T-helper 2 cell treated with Interferon-gamma antibody and Interleukin-4, amounts not matched to agents 100 ng/mL and 5 ng/mL, for 36 hours (primary cell): ENCODE results near the gene SSRP1. TPM values are rescaled to one million over a fixed set of nuclear protein-coding genes. Genes with fewer than 3 reads are reported as not detected.

ENCODE experiments used
- intact Hi-C: fragments of 100-400 bp; cut with micrococcal nuclease; formaldehyde crosslinking; loops from one replicate; pipeline ENCODE4 v1.15.1; 2023
- total RNA-seq: library from RNA; stranded (reverse); gene quantifications from 2 replicates; pipeline ENCODE4 v1.2.3, GENCODE V29; 2022

Gene SSRP1
- total RNA-seq, 1 donor from 2014 or later = 180 TPM

- intact Hi-C loops = no loop called here
Observed at GRCh38 chr11:57340039-57340615, 4.4 kb upstream of the SSRP1 start.

- intact Hi-C loops = loop anchor here (5.0 kb wide), 2 partner anchors 403 to 453 kb away; partner anchors contain the start of gene SELENOH
Observed at GRCh38 chr11:57339328-57339727, 3.6 kb upstream of the SSRP1 start.

- intact Hi-C loops = loop anchor here (5.0 kb wide), 2 partner anchors 404 to 454 kb away; partner anchors contain the start of gene SELENOH
Observed at GRCh38 chr11:57338142-57338541, 2.5 kb upstream of the SSRP1 start, which contains the start of gene P2RX3. TSS of gene P2RX3 (plus strand) at chr11:57338352. CDS start at chr11:57338551, 199 bp downstream.

GRCh38 chr11:57336856-57337255 lies 1.2 kb upstream of the SSRP1 start:
- intact Hi-C loops = loop anchor here (5.0 kb wide), 2 partner anchors 405 to 455 kb away; partner anchors contain the start of gene SELENOH

GRCh38 chr11:57336111-57336666 lies 497 bp upstream of the SSRP1 start:
- intact Hi-C loops = loop anchor here (5.0 kb wide), 2 partner anchors 406 to 456 kb away; partner anchors contain the start of gene SELENOH

GRCh38 chr11:57335023-57335342 lies 709 bp downstream of the SSRP1 start:
- intact Hi-C loops = loop anchor here (1.0 to 5.0 kb wide), 7 partner anchors 10 to 457 kb away; partner anchors contain the start of genes MED19, SELENOH, TIMM10 and TMX2

- intact Hi-C loops = no loop called here
Observed at GRCh38 chr11:57332694-57333440, 2.8 kb downstream of the SSRP1 start.

GRCh38 chr11:57331720-57332119 lies 4.0 kb downstream of the SSRP1 start:
- intact Hi-C loops = no loop called here

GRCh38 chr11:57330029-57330428 lies 5.7 kb downstream of the SSRP1 start:
- intact Hi-C loops = no loop called here

GRCh38 chr11:57327721-57328120 lies 8.0 kb downstream of the SSRP1 start:
- intact Hi-C loops = loop anchor here (5.0 kb wide), 1 partner anchor 240 kb away; the partner anchor contains the start of gene UBE2L6

- intact Hi-C loops = loop anchor here (1.0 to 5.0 kb wide), 5 partner anchors 10 to 1253 kb away; partner anchors contain the start of genes SSRP1, TIMM10 and UBE2L6
Observed at GRCh38 chr11:57325735-57326048, 10.0 kb downstream of the SSRP1 start.

- intact Hi-C loops = loop anchor here (1.0 to 5.0 kb wide), 5 partner anchors 10 to 1253 kb away; partner anchors contain the start of genes SSRP1, TIMM10 and UBE2L6
Observed at GRCh38 chr11:57324886-57325734, 10.6 kb downstream of the SSRP1 start, which contains the start of gene TNKS1BP1. TSS of gene TNKS1BP1 (minus strand) at chr11:57324952. CDS start at chr11:57321885, 3,067 bp downstream.

GRCh38 chr11:57324154-57324885 lies 11.4 kb downstream of the SSRP1 start:
- intact Hi-C loops = no loop called here

- intact Hi-C loops = no loop called here
Observed at GRCh38 chr11:57323855-57324153, 11.9 kb downstream of the SSRP1 start.

GRCh38 chr11:57323167-57323854 lies 12.4 kb downstream of the SSRP1 start:
- intact Hi-C loops = no loop called here

- intact Hi-C loops = no loop called here
Observed at GRCh38 chr11:57322256-57323166, 13.2 kb downstream of the SSRP1 start.

GRCh38 chr11:57321388-57322255 lies 14.1 kb downstream of the SSRP1 start:
- intact Hi-C loops = no loop called here
